Measurements from ENCODE around the gene LITAFD. TPM values are rescaled to one million over a fixed set of nuclear protein-coding genes. Genes with fewer than 3 reads are reported as not detected.
"Not testable (repeated sequence)": the region's sequence is repeated elsewhere in the genome, so short reads cannot be mapped to it uniquely, and the experiment has no call there.

LITAFD gene
- total RNA-seq, 1 donor from 2014 or later = not detected

- Mint-ChIP-seq H3K4me3 (peak overlapping the region; percentile 94), H3K9me3 (no peaks in the 10 kb centered on the region), H3K4me1 (ENCODE audit: low read depth) (peaks cover 39% of the 10 kb centered on the region), H3K36me3 (ENCODE audit: low read depth) (peaks cover 2% of the 10 kb centered on the region), H3K27me3 (ENCODE audit: insufficient read depth) (no peaks in the 10 kb centered on the region), H3K27ac (peak overlapping the region; percentile 96)
- DNase-seq (ENCODE audit: low spot score) = no peak
- intact Hi-C loops (cut with micrococcal nuclease) = loop anchor here (1.0 to 10.0 kb wide), 6 partner anchors 11 to 1875 kb away; partner anchors contain the start of genes HAPSTR1, METTL22 and NUBP1
Observed at GRCh38 chr16:8869212-8869987, 12.8 kb upstream of the LITAFD start.

- not testable (repeated sequence) for H3K27me3 Mint-ChIP-seq (ENCODE audit: insufficient read depth); H3K9me3 Mint-ChIP-seq; DNase-seq (ENCODE audit: low spot score); H3K27ac Mint-ChIP-seq; H3K36me3 Mint-ChIP-seq (ENCODE audit: low read depth)
- H3K4me1 Mint-ChIP-seq (ENCODE audit: low read depth) = peaks cover 39% of the 10 kb centered on the region
- peak overlapping the region; percentile 94 for H3K4me3 Mint-ChIP-seq
- intact Hi-C loops (cut with micrococcal nuclease) = loop anchor here (1.0 to 10.0 kb wide), 6 partner anchors 10 to 1875 kb away; partner anchors contain the start of genes HAPSTR1, METTL22 and NUBP1
Observed at GRCh38 chr16:8869988-8870241, 12.2 kb upstream of the LITAFD start.

- H3K27ac Mint-ChIP-seq = no peak overlapping the region
- no peaks in the 10 kb centered on the region for H3K9me3 Mint-ChIP-seq
- peaks cover 25% of the 10 kb centered on the region for H3K4me1 Mint-ChIP-seq (ENCODE audit: low read depth)
- H3K4me3 Mint-ChIP-seq = no peak overlapping the region
- intact Hi-C loops (cut with micrococcal nuclease) = no loop called here
- H3K27me3 Mint-ChIP-seq (ENCODE audit: insufficient read depth) = no peaks in the 10 kb centered on the region
- no peak for DNase-seq (ENCODE audit: low spot score)
- H3K36me3 Mint-ChIP-seq (ENCODE audit: low read depth) = peaks cover 1% of the 10 kb centered on the region
Observed at GRCh38 chr16:8872071-8872470, 10.1 kb upstream of the LITAFD start.

DNA sequence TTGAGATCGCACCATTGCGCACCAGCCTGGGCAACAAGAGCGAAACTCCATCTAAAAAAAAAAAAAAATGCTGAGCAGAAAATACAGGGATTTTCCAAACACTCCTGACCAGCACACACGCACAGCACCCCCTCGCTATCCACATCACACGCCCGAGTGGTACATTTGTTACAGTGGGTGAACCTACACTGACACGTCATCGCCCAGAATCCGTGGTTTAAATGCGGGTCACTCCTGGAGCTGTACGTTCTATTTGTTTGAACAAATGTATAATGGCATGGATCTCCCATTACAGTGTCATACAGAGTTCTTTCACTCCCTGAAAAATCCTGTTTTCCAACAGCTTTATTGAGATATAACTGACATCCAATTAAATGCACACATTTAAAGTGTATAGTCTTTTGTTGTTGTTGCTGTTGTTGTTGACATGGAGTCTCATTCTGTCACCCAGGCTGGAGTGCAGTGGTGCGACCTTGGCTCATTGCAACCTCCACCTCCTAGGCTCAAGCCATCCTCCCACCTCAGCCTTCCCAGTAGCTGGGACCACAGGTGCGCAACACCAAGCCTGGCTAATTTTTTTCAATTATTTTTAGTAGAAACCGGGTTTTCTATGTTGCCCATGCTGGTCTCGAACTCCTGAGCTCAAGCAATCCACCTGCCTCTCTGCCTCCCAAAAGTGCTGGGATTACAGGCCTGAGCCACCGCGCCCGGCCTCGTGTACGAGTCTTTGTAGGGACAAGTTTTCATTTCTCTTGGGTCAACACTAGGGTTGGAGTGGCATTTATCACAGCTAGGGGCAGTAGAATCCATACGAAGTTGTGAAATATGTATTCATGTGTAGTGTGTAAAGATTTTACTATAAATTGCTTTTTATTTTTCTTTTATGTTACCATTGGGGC, 8.9 kb upstream of the LITAFD start:
- H3K27me3 Mint-ChIP-seq (ENCODE audit: insufficient read depth) = no peaks in the 10 kb centered on the region
- no peak overlapping the region for H3K4me3 Mint-ChIP-seq
- no peak for DNase-seq (ENCODE audit: low spot score)
- intact Hi-C loops (cut with micrococcal nuclease) = no loop called here
- no peaks in the 10 kb centered on the region for H3K9me3 Mint-ChIP-seq
- peaks cover 15% of the 10 kb centered on the region for H3K4me1 Mint-ChIP-seq (ENCODE audit: low read depth)
- no peak overlapping the region for H3K27ac Mint-ChIP-seq
- no peaks in the 10 kb centered on the region for H3K36me3 Mint-ChIP-seq (ENCODE audit: low read depth)

GRCh38 chr16:8873866-8874195, 8.3 kb upstream of the LITAFD start:
- H3K36me3 Mint-ChIP-seq (ENCODE audit: low read depth); H3K9me3 Mint-ChIP-seq; DNase-seq (ENCODE audit: low spot score); H3K27ac Mint-ChIP-seq; H3K27me3 Mint-ChIP-seq (ENCODE audit: insufficient read depth); intact Hi-C loops (cut with micrococcal nuclease); H3K4me3 Mint-ChIP-seq: not testable (repeated sequence)
- H3K4me1 Mint-ChIP-seq (ENCODE audit: low read depth) = peaks cover 15% of the 10 kb centered on the region

DNA sequence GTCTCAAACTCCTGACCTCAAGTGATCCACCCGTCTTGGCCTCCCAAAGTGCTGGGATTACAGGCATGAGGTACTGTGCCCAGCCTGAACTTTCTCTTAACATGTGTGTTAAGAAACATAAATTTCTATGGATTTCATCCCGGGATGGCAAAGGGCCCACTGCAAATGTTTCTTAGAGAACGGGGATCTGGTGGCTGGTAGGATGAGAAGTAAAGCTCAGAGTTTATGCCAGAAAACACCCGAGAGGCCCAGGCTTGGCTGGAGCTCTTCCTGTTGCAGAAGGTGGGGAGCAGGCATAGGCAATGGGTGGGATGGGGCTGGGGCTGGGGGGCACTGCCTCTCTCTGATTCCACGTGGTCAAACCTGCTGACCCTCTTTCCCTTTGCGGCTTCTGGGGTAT, 7.8 kb upstream of the LITAFD start:
- H3K4me3 Mint-ChIP-seq = no peak overlapping the region
- peaks cover 11% of the 10 kb centered on the region for H3K4me1 Mint-ChIP-seq (ENCODE audit: low read depth)
- no peaks in the 10 kb centered on the region for H3K27me3 Mint-ChIP-seq (ENCODE audit: insufficient read depth)
- no peaks in the 10 kb centered on the region for H3K36me3 Mint-ChIP-seq (ENCODE audit: low read depth)
- H3K9me3 Mint-ChIP-seq = no peaks in the 10 kb centered on the region
- intact Hi-C loops (cut with micrococcal nuclease) = no loop called here
- H3K27ac Mint-ChIP-seq = peak overlapping the region; percentile 8
- DNase-seq (ENCODE audit: low spot score) = no peak

GRCh38 chr16:8875317-8875716, 6.8 kb upstream of the LITAFD start:
- H3K4me3 Mint-ChIP-seq; H3K27ac Mint-ChIP-seq; intact Hi-C loops (cut with micrococcal nuclease); H3K36me3 Mint-ChIP-seq (ENCODE audit: low read depth); H3K9me3 Mint-ChIP-seq; H3K4me1 Mint-ChIP-seq (ENCODE audit: low read depth); H3K27me3 Mint-ChIP-seq (ENCODE audit: insufficient read depth); DNase-seq (ENCODE audit: low spot score): not testable (repeated sequence)

- Mint-ChIP-seq H3K4me3 (no peak overlapping the region), H3K27me3 (ENCODE audit: insufficient read depth) (no peaks in the 10 kb centered on the region), H3K4me1 (ENCODE audit: low read depth) (no peaks in the 10 kb centered on the region), H3K9me3 (no peaks in the 10 kb centered on the region), H3K36me3 (ENCODE audit: low read depth) (no peaks in the 10 kb centered on the region), H3K27ac (no peak overlapping the region)
- intact Hi-C loops (cut with micrococcal nuclease) = no loop called here
- no peak for DNase-seq (ENCODE audit: low spot score)
Observed at GRCh38 chr16:8877894-8878522, 4.1 kb upstream of the LITAFD start.

DNA sequence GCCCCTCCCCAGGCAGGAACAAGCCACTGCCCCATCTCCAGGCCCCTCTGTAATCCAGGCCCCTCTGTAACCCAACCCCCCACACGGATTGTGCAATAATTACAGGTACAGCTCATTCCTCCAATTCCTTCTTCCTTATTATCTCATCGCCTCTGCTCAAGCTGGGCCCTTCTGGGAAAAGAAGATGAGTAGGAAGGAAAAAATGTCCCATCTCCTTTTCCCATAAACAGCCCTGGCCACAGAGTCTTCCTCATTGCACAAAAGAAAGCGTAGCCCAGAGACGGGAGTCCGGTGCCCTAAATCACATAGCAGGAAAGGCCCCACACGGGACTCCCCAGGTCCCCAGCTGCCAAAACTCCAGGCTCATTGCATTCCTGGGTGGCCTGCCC, 3.6 kb upstream of the LITAFD start:
- Mint-ChIP-seq H3K4me1 (ENCODE audit: low read depth) (no peaks in the 10 kb centered on the region), H3K36me3 (ENCODE audit: low read depth) (no peaks in the 10 kb centered on the region), H3K4me3 (no peak overlapping the region), H3K27ac (no peak overlapping the region), H3K27me3 (ENCODE audit: insufficient read depth) (no peaks in the 10 kb centered on the region), H3K9me3 (no peaks in the 10 kb centered on the region)
- DNase-seq (ENCODE audit: low spot score) = no peak
- intact Hi-C loops (cut with micrococcal nuclease) = no loop called here

DNA sequence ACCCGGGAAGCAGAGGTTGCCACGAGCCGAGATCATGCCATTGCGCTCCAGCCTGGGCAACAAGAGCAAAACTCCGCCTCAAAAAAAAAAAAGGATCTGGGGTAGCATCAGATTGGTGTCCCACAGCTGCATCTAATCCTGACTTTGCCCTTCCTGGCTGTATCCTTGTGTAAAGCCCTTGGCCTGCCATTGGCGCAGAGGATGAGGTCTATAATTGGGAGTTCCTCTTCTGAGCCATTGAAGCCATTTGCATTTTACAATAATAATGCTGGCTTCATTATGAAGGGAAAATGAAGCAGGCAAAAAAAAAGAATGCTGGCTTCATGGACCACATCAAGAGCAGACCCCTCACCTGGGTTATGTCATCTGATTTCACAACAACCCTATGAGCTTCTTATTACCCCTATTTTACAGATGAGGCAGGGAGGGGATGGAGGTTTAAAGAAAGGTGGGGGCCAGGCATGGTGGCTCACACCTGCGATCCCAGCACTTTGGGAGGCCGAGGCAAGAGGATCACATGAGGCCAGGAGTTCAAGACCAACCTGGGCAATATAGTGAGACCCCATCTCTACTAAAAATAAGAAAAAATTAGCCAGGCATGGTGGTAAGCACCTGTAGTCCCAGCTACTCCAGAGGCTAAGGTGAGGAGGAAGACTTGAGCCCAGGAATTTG, 1.2 kb upstream of the LITAFD start:
- intact Hi-C loops (cut with micrococcal nuclease) = loop anchor here (1.0 kb wide), 4 partner anchors 12 to 314 kb away; partner anchors contain the start of gene CARHSP1
- DNase-seq (ENCODE audit: low spot score) = no peak
- Mint-ChIP-seq H3K4me1 (ENCODE audit: low read depth) (no peaks in the 10 kb centered on the region), H3K9me3 (no peaks in the 10 kb centered on the region), H3K36me3 (ENCODE audit: low read depth) (no peaks in the 10 kb centered on the region), H3K4me3 (no peak overlapping the region), H3K27me3 (ENCODE audit: insufficient read depth) (peaks cover 2% of the 10 kb centered on the region), H3K27ac (no peak overlapping the region)

GRCh38 chr16:8882725-8883377, 700 bp downstream of the LITAFD start:
- no peak overlapping the region for H3K27ac Mint-ChIP-seq
- no peaks in the 10 kb centered on the region for H3K36me3 Mint-ChIP-seq (ENCODE audit: low read depth)
- DNase-seq (ENCODE audit: low spot score) = no peak
- intact Hi-C loops (cut with micrococcal nuclease) = no loop called here
- no peaks in the 10 kb centered on the region for H3K4me1 Mint-ChIP-seq (ENCODE audit: low read depth)
- H3K9me3 Mint-ChIP-seq = no peaks in the 10 kb centered on the region
- H3K27me3 Mint-ChIP-seq (ENCODE audit: insufficient read depth) = peaks cover 2% of the 10 kb centered on the region
- no peak overlapping the region for H3K4me3 Mint-ChIP-seq
